ENCODE results near the gene RPL13.
"Not testable (repeated sequence)": the region's sequence is repeated elsewhere in the genome, so short reads cannot be mapped to it uniquely, and the experiment has no call there.

The RPL13 gene

GRCh38 chr16:89563639-89564392, 3.3 kb downstream of the RPL13 start:
- no peak for DNase-seq (ENCODE audit: low read depth)

GRCh38 chr16:89564476-89565255, 4.2 kb downstream of the RPL13 start:
- DNase-seq (ENCODE audit: low read depth): no peak

GRCh38 chr16:89565256-89565505, 4.7 kb downstream of the RPL13 start:
- DNase-seq (ENCODE audit: low read depth): no peak

GRCh38 chr16:89565506-89566372, 5.3 kb downstream of the RPL13 start:
- DNase-seq (ENCODE audit: low read depth): no peak

GRCh38 chr16:89567656-89568594, 7.4 kb downstream of the RPL13 start:
- no peak for DNase-seq (ENCODE audit: low read depth)

- no peak for DNase-seq (ENCODE audit: low read depth)
Observed at GRCh38 chr16:89569506-89570341, 9.2 kb downstream of the RPL13 start.

- DNase-seq (ENCODE audit: low read depth): no peak
Observed at GRCh38 chr16:89570342-89570923, 10.0 kb downstream of the RPL13 start.

- DNase-seq (ENCODE audit: low read depth): not testable (repeated sequence)
Observed at GRCh38 chr16:89570983-89571598, 10.6 kb downstream of the RPL13 start.

DNA sequence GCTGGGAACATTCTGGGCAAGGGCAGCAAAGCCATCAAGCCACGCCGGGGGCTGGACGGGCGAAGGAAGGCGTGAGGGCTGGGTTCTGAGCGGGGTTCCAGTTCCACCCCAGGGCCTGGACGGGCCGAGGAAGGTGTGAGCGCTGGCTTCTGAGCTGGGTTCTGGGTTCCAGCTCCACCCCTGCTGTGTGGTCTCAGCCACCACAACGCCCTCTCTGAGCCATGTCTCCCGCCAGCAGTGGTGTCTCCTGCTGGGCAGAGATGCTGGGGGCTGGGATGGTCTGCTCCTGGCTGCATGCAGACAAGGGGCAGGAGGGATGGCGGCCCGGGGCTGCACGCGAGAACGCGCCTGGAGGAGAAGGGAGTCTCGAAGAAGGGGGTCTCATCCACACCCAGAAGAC, 11.2 kb downstream of the RPL13 start:
- DNase-seq (ENCODE audit: low read depth): no peak

DNA sequence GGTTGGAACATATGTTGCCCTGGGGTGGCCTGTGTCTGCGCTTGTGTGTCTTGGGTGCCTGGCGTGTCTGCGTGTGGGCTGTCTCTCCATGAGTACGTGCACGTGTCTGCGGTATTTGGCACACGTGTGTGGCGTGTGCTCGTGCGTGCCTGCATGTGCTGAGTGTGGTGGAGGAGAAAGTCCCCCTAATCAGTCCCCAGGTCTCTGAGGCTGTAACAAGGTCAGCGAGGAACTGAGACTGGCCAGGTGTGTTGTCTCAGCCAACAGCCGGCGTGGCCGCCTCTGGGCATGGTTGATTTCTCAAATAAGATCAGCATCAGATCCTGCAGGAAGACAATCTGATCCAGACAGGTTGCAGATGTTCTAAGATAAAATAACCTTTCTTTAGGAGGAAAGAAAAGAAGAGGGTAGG, 11.6 kb downstream of the RPL13 start:
- no peak for DNase-seq (ENCODE audit: low read depth)

GRCh38 chr16:89572485-89573205, 12.2 kb downstream of the RPL13 start:
- DNase-seq (ENCODE audit: low read depth): no peak

DNA sequence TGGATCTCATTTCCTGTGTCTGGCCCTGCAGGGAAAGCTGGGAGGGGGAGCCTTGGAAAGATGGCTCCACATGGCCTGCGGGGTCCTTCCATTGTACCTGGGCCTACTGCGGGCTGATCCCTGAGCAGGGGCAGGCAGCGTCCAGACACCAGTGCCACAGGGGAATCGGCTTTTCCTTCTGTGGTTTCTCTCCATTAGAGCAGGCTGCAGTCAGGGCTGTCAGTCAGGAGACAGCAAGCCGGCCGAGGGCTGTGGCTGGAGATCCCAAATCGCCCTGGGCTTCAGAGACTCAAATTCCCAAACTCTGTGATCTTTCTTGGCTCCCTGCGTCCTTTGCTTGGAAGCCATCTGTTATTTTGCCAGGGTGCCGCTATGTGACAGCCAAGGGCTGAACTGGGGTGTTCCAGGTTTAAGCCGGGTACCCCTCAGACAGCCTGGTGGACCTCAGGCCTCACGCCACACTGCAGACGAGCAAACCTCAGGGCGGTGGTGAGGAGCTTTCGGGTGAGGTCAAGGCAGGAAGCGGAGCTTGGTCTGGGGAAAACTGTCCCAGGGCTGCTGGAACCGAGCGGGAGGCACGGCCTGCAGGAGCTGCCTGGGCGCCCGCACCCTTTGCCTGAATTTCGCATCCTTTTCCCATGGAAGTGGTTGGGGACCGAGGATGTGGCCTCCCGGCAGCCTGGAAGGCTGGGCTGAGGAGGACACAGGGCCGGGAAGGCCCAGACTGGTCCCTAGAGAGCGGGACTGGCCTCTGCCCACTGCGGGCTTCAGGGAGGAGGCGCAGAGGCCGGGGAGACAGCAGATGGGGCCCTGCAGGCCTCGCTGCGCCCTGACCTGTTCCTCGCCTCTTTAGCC, 13.6 kb downstream of the RPL13 start:
- DNase-seq (ENCODE audit: low read depth): no peak

- peak; percentile 45 for DNase-seq (ENCODE audit: low read depth)
Observed at GRCh38 chr16:89574681-89575246, 14.3 kb downstream of the RPL13 start.

DNA sequence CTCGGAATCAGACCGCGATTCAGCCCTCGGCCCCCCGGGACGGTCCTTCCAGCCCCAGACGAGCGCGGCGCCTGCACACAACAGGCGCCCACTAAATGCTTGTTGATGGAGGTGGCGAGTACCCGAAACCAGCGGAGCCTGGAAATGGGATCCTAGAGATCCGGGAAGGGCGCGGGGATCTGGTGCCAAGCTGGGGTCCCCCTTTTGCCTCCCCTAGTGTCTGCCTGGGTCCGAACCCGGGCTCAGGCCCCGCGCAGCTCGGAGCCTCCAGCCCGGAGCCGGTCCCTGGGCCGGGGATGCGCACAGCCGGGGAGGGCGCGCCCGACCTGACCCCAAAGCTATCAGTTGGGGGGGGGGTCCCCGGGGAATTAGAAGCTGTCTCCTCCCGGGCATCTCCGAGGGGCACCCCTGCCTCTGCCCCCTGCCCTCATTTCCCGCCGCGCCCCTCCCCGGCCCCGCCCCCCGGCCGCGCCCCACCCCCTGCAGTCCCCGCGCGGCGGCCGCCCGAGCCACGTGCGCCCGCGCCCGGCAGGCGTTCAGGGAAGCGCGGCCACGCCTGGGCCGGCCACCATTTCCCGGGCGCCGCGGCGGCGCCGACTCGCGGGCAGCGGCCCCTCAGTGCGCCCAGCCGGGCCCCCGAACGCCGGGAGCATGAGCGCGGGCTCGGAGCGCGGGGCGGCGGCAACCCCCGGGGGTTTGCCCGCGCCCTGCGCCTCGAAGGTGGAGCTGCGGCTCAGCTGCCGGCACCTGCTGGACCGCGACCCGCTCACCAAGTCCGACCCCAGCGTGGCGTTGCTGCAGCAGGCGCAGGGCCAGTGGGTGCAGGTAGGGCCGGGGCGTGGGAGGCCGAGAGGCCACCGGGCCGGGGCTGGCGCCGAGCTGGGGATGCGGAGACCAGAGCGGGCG, 15.0 kb downstream of the RPL13 start, which contains the start of gene CPNE7:
Gene CPNE7, plus strand, starts transcription at position 512 of the 906 bp plus-strand sequence. Its CDS starts 140 bp downstream, at position 652.
- DNase-seq (ENCODE audit: low read depth): no peak

DNA sequence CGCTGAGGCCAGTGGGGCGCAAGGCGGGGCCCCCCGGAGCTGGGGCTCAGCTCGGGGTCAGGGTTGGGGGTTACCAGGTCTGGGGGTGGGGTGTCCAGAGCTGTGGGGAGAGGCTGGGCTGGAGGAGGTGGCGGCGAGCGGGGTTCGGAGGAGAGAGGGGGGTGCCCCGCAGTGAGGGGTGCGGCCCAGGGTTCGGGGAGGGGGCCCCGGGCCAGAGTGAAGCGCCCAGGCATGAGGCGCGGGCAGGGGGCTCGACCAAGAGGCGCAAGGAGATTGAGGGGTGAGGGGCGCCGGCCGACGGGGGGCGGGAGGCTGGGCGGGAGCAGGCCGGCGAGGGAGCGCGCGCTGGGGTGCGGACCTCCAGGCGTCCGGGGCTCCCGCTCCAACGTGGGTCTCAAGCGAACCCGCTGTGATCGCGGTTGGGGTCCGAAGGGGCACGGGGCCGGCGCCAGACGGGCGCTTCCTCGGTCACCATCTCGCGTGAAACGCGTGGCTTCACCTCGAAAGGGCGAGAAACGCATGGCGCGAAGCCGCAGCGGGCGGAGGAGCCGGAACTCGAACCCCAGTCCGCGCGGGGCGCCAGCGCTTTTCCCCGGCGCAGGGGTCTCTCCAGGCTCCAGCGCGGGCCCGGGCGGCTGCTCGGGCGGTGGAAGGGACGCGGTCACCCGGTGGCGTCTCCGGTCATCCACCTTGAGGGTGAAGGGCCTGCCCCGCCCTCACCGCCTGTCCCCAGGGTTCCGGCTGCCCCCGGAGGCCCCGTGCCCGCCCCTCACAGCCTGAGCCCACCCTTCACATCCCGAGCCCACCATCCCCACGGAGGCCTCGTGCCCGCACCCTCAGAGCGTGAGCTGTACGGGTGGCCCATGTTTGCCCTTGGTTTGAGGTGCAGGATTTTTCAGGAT, 15.9 kb downstream of the RPL13 start:
- no peak for DNase-seq (ENCODE audit: low read depth)
